HG03039 (cell line): Measurements from ENCODE around the gene HNF4A.

Experiments
- ATAC-seq: cut with Tn5 transposase; IDR thresholded peaks from one replicate; pipeline ENCODE4 v1.9.1; 2021; ENCODE audit warnings: mild to moderate bottlenecking, moderate library complexity; ENCODE audit not compliant: unreplicated experiment

HNF4A gene

DNA sequence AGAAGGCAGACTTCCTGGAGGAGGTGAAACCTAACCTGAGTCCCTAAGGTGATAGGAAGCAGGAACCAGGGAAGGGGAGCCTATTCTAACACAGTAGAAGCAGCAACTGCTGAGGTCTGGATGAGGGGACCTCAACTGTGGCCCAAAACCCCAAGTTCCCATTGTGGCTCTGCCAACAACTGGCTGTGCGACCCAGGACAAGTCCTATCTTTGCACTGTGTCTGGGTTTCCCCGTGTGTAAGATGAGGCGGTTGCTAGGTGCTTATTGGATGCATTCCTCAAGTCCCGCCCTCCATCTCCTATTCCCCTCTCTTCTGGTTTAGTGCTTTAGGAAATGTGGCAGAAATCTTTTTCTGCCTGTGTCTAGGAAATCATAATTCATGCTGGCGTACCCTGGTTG, 68.0 kb downstream of the HNF4A start:
- ATAC-seq: no peak

DNA sequence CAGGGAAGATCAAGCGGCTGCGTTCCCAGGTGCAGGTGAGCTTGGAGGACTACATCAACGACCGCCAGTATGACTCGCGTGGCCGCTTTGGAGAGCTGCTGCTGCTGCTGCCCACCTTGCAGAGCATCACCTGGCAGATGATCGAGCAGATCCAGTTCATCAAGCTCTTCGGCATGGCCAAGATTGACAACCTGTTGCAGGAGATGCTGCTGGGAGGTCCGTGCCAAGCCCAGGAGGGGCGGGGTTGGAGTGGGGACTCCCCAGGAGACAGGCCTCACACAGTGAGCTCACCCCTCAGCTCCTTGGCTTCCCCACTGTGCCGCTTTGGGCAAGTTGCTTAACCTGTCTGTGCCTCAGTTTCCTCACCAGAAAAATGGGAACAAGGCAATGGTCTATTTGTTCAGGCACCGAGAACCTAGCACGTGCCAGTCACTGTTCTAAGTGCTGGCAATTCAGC, 68.6 kb downstream of the HNF4A start:
- ATAC-seq: no peak

DNA sequence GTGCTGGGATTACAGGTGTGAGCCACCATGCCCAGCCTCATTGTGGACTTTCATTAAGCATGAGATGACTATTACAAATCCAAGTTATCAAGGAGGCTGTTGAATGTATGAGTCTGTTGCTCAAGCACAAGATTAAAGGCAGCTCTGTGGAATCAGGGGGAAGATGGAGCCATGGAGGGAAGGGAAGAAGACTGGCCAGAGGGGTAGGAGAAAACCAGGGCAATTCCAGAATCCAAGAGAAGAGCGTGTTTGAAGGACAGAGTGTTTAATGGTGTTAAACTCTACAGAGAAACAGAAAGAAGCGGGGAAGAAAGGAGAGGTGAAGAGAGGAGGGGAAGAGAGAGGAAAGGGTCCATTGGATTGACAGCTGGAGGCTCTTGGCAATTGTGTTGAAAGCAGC, 70.4 kb downstream of the HNF4A start:
- no peak for ATAC-seq

DNA sequence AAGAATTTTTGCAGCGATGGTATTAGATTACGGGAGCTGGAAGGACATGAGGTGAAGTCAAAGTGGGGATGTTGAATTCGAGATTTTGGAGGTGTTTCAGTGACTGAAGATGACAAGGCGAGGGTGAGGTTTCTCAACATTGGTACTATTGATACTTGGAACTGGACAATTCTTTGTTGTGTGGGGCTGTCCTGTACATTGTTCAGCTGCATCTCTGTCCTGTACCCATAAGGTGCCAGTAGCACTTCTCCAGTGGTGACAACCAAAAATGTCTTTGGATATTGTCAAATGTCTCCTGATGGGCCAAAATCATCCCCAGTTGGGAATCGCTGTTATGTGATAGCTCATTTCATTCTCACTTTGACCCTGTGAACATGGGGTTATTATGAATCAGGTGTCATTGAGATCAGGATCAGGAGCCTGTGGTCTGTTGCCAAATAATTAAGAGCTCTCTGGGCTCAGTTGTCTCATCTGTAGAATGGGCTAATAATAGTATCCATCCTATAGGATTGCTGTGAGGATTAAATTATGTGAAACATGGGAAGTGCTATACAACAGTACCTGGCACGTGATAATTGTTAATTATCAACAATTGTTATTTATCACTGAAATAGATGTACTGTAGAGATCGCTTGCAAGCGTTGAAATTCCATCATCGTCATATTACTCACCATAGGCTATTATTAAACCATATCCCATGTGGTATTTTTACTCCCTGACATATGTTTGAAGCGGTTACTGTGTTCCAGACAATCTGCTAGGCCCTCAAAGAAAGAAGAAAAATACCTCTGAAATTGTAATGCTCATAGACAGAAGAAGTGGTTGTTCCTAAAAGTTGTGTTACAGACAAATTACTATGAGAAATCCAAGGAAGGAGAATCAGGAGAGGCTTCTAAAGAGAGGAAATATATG, 71.6 kb downstream of the HNF4A start:
- ATAC-seq: no peak

DNA sequence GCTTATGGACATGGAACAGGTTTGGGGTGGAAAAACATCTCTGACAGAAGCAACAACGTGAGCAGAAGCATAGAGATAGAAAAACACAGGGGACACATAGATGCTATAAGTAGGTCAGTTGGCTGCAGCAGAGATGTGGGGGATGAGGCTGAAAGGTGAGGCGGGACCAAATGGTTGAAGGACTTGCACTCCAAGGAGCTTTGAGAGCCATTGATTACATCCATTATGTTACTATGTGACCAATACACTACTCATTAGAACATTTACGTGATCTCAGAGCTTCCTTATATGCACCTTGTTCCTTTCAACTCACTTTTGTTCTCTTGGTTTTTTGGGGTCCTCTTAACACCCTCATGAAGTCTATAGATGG, 72.3 kb downstream of the HNF4A start:
- ATAC-seq: no peak

DNA sequence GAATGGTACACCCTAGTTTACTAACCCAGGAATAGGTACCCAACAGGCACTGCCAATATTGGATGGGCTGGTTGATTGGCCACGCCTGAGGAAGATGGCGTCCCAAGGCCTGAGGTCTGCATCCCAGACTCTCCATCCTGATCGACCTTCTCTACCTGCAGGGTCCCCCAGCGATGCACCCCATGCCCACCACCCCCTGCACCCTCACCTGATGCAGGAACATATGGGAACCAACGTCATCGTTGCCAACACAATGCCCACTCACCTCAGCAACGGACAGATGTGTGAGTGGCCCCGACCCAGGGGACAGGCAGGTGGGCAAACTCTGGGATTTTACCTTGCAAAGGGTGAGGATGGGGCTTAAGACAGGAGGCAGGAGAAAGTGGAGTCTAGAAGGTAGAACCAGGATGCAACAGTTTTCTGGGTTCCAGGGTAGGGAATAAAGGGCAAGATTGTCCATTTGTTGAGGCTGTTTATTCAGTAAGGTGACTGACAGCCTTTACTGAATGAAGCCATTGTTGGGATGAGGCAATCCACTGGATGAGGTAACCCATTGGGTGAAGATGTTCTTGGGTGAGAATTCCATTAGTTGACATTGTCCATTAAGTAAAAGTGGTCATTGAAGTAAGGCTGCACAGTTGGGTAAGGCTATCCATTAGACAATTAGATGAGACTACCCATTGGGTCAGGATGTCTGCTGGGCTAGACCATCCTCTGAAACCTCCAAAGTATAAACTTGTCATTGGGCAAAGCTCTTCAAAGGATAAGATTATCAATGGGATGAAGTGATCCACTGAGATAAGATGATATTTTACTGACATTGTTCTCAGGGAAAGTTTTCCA, 72.9 kb downstream of the HNF4A start:
- no peak for ATAC-seq

DNA sequence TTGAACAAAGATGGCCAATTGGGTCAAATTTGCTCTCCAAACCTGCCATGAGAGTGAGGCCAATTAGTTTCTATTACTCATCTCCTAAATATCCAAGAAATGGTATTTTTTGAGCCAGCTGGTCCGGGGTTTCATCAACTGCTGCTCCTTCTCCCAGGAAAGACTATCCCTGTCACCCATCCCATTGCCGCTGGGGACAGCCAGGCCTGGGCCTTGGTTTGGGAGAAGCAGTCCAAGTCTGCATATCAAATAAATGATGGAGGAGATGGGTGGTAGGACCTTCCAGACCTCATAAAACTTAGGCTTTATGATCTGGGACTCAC, 73.5 kb downstream of the HNF4A start:
- ATAC-seq: no peak

DNA sequence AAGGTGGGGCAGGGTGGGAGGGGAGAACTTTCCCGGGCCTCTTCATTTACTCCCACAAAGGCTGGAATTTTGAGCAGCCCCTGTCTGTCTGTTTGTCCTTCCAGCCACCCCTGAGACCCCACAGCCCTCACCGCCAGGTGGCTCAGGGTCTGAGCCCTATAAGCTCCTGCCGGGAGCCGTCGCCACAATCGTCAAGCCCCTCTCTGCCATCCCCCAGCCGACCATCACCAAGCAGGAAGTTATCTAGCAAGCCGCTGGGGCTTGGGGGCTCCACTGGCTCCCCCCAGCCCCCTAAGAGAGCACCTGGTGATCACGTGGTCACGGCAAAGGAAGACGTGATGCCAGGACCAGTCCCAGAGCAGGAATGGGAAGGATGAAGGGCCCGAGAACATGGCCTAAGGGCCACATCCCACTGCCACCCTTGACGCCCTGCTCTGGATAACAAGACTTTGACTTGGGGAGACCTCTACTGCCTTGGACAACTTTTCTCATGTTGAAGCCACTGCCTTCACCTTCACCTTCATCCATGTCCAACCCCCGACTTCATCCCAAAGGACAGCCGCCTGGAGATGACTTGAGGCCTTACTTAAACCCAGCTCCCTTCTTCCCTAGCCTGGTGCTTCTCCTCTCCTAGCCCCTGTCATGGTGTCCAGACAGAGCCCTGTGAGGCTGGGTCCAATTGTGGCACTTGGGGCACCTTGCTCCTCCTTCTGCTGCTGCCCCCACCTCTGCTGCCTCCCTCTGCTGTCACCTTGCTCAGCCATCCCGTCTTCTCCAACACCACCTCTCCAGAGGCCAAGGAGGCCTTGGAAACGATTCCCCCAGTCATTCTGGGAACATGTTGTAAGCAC, 74.1 kb downstream of the HNF4A start:
- ATAC-seq: no peak

DNA sequence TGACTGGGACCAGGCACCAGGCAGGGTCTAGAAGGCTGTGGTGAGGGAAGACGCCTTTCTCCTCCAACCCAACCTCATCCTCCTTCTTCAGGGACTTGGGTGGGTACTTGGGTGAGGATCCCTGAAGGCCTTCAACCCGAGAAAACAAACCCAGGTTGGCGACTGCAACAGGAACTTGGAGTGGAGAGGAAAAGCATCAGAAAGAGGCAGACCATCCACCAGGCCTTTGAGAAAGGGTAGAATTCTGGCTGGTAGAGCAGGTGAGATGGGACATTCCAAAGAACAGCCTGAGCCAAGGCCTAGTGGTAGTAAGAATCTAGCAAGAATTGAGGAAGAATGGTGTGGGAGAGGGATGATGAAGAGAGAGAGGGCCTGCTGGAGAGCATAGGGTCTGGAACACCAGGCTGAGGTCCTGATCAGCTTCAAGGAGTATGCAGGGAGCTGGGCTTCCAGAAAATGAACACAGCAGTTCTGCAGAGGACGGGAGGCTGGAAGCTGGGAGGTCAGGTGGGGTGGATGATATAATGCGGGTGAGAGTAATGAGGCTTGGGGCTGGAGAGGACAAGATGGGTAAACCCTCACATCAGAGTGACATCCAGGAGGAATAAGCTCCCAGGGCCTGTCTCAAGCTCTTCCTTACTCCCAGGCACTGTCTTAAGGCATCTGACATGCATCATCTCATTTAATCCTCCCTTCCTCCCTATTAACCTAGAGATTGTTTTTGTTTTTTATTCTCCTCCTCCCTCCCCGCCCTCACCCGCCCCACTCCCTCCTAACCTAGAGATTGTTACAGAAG, 75.0 kb downstream of the HNF4A start:
- ATAC-seq: no peak

DNA sequence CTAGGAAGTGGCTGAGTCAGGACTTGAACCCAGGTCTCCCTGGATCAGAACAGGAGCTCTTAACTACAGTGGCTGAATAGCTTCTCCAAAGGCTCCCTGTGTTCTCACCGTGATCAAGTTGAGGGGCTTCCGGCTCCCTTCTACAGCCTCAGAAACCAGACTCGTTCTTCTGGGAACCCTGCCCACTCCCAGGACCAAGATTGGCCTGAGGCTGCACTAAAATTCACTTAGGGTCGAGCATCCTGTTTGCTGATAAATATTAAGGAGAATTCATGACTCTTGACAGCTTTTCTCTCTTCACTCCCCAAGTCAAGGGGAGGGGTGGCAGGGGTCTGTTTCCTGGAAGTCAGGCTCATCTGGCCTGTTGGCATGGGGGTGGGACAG, 75.6 kb downstream of the HNF4A start:
- no peak for ATAC-seq

DNA sequence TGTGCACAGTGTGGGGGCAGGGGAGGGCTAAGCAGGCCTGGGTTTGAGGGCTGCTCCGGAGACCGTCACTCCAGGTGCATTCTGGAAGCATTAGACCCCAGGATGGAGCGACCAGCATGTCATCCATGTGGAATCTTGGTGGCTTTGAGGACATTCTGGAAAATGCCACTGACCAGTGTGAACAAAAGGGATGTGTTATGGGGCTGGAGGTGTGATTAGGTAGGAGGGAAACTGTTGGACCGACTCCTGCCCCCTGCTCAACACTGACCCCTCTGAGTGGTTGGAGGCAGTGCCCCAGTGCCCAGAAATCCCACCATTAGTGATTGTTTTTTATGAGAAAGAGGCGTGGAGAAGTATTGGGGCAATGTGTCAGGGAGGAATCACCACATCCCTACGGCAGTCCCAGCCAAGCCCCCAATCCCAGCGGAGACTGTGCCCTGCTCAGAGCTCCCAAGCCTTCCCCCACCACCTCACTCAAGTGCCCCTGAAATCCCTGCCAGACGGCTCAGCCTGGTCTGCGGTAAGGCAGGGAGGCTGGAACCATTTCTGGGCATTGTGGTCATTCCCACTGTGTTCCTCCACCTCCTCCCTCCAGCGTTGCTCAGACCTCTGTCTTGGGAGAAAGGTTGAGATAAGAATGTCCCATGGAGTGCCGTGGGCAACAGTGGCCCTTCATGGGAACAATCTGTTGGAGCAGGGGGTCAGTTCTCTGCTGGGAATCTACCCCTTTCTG, 76.2 kb downstream of the HNF4A start:
- ATAC-seq: no peak

DNA sequence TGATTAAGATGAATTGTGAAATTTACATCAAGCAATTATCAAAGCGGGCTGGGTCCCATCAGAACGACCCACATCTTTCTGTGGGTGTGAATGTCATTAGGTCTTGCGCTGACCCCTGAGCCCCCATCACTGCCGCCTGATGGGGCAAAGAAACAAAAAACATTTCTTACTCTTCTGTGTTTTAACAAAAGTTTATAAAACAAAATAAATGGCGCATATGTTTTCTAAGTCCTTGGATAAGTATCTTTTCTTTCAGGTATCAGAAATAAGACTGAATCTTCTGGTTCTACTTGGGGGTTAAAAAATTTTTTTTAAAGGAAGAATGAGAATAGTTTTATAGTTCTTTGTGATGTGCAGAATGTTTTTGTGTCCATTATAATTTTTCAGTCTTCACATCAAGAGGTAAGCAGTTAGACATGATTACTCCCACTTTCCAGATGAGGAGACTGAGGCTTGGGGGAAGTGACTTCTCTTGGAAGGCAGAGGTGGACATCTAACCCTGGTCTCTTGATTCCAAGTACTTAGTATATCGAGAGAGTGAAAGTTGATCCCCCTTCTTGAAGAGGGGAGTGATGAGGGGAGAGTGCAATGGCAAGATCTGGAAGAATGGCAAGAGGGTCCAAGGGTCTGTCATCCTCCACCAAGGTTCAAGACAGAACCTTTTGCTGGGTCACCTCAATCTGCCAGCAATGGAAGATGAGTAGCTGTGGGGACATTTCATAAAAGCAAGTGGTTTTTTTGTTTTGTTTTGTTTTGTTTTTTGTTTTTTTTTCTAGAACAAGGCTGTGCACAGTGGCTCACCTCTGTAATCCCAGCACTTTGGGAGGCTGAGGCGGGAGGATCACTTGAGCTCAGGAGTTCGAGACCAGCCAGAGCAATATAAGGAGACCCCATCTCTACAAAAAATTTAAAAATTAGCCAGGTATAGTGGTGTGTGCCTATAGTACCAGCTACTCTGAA, 77.4 kb downstream of the HNF4A start:
- ATAC-seq: no peak

DNA sequence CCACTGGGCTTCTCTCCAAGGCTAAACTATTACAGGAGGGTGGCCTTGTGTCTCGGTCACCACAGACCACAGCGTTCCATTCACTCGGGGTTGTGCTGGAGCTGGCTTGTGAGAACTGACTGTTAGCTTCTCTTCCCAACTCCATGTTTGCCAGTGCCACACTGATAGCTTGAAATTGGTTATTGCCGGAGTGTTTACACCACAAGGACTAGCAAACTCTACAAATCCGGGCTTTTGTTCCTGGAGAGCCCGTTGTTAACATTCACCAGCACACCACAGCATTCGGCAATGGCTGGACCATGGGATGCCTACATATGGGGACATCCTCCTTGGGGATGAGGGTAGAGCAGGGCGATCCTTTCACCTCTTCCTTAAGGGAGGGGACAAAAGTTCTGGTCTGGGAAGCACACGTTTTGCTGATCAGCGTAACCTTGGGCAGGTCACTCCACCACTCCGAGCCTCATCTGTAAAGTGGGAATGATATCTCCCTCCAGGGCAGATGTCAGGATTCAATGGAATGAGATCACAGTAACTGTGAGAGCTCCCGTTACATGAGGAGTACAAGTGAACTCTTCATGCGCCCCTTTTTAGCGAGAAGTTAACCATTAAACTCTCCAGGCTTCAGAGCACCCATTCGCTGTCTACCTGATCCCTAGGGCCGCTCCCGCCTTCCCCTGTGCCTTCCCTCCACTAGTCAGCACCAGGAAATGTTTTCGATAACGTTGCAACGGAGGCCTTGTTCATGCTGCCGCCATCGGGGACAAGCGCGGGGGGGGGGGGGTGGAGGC, 78.4 kb downstream of the HNF4A start:
- ATAC-seq: no peak

DNA sequence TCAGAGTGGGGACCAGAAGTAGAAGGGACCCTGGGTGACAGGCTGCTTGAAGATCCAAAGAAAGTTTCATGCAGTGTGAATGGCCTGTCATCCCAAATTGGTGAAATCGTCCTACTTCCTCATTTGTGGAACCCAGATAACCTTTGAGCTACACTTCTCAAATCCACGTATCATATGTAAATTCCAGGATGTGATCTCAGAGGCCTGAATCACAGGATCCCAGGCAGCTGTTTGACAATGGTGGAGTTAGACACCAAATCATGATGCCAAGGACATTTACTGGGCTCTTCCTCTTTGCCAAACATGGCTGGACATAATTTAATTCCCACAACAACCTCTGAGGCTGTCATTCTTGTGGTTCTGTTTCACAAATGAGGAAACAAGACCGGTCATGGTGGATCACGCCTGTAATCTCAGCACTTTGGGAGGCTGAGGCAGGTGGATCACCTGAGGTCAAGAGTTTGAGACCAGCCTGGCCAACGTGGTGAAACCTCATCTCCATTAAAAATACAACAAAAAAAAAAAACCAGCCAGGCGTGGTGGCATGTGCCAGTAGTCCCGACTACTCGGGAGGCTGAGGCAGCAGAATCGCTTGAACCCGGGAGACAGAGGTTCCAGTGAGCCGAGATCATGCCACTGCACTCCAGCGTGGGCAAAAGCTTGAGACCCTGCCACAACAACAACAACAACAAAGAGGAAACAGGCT, 80.3 kb downstream of the HNF4A start:
- no peak for ATAC-seq

DNA sequence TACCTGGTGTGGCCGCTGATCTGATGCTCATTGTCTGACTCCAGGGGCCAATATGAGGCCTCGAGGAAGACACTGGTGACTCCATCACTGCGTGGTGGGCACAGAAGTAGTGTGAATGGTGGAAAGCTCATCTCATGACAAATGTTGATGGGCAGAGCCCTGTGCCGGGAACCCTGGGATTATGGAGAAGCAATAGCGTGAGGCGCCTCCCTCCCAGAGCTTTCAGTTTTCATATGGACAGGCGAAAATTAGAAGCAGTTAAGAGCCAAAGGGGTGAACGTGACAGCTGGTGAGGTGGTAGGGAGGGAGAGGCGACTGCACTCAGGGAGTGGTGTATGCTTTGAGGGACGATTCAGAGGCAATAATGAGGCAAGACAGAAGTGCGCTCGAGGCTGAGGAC, 80.9 kb downstream of the HNF4A start:
- no peak for ATAC-seq

DNA sequence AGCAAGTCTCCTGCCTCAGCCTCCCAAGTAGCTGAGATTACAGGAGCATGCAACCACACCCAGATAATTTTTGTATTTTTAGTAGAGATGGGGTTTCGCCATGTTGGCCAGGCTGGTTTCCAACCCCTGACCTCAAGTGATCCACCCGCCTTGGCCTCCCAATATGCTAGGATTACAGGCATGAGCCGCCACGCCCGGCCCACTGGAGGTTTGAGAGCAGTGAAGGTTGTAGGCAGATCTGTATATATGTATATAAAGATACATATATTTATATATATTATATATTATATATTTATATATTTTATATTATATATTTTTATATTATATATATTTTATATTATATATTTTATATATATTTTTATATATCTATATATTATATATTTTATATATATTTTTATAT, 82.0 kb downstream of the HNF4A start:
- ATAC-seq: no peak

DNA sequence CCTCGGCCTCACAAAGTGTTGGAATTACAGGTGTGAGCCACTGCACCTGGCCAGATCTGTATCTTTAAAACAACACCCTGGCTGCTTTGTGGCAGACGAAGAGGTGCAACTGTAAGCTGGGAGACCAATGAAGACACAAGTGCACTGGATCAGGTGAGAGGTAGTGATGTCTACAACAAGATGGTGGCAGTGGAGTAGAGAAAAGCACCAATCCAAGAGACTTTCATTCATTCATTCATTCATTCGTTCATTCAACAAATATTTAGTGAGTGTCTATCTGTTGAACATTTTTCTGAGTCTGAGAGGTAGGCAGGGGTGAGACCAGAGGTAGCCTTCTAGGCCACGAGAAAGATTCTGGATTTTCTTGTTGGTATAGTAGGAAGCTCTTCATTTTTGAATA, 83.3 kb downstream of the HNF4A start:
- no peak for ATAC-seq
